ENCODE measurements around the gene RCAN3. TPM values are rescaled to one million over a fixed set of nuclear protein-coding genes. Genes with fewer than 3 reads are reported as not detected.
A peak's percentile ranks its signal among the peaks of the same experiment; 100 is the strongest.
"Not testable (repeated sequence)": the region's sequence is repeated elsewhere in the genome, so short reads cannot be mapped to it uniquely, and the experiment has no call there.

The RCAN3 gene
- total and polyA plus RNA-seq, 4 donors: 0.84 to 4.8 (median 3.1) TPM

GRCh38 chr1:24481101-24481500 is 21.5 kb upstream of the RCAN3 start:
- ATAC-seq (ENCODE audit: low FRiP score) (no peak), DNase-seq (peak in 1 of 2 donors; percentile 59)
- Histone ChIP-seq H3K36me3 (ENCODE audit: control insufficient read depth in 1 of 2, insufficient read depth in 2 of 2, low read length in 1 of 2) (no peaks in the 10 kb centered on the region), H3K4me3 (ENCODE audit: low read length in 2 of 2) (no peak overlapping the region), H3K27me3 (ENCODE audit: control insufficient read depth in 1 of 2, insufficient read depth in 2 of 2, low read length in 1 of 2) (no peaks in the 10 kb centered on the region), H3K4me1 (ENCODE audit: control insufficient read depth in 1 of 2, insufficient read depth in 2 of 2, low read length in 2 of 2) (no peaks in the 10 kb centered on the region), H3K9me3 (ENCODE audit: control insufficient read depth, low read length) (no peaks in the 10 kb centered on the region), H3K27ac (ENCODE audit: low read depth in 1 of 2, low read length in 2 of 2) (no peak overlapping the region)
- intact Hi-C loops (cut with DNase I): no loop called here
- 62 to 63% methylated on average over 2 of the region's 2 CpGs for WGBS, 2 donors

- Histone ChIP-seq H3K4me1 (ENCODE audit: control insufficient read depth in 1 of 2, insufficient read depth in 2 of 2, low read length in 2 of 2) (no peaks in the 10 kb centered on the region), H3K4me3 (ENCODE audit: low read length in 2 of 2) (no peak overlapping the region), H3K36me3 (ENCODE audit: control insufficient read depth in 1 of 2, insufficient read depth in 2 of 2, low read length in 1 of 2) (no peaks in the 10 kb centered on the region), H3K27ac (ENCODE audit: low read depth in 1 of 2, low read length in 2 of 2) (no peak overlapping the region), H3K27me3 (ENCODE audit: control insufficient read depth in 1 of 2, insufficient read depth in 2 of 2, low read length in 1 of 2) (no peaks in the 10 kb centered on the region), H3K9me3 (ENCODE audit: control insufficient read depth, low read length) (no peaks in the 10 kb centered on the region)
- ATAC-seq (ENCODE audit: low FRiP score): no peak
- WGBS, 2 donors: 88 to 89% methylated on average over 16 of the region's 16 CpGs
- no peak for DNase-seq
- intact Hi-C loops (cut with DNase I): no loop called here
Observed at GRCh38 chr1:24481843-24482610, 20.6 kb upstream of the RCAN3 start.

GRCh38 chr1:24483441-24483840 is 19.2 kb upstream of the RCAN3 start:
- Histone ChIP-seq H3K27ac (ENCODE audit: low read depth in 1 of 2, low read length in 2 of 2) (no peak overlapping the region), H3K9me3 (ENCODE audit: control insufficient read depth, low read length) (no peaks in the 10 kb centered on the region), H3K27me3 (ENCODE audit: control insufficient read depth in 1 of 2, insufficient read depth in 2 of 2, low read length in 1 of 2) (no peaks in the 10 kb centered on the region), H3K4me3 (ENCODE audit: low read length in 2 of 2) (no peak overlapping the region), H3K36me3 (ENCODE audit: control insufficient read depth in 1 of 2, insufficient read depth in 2 of 2, low read length in 1 of 2) (no peaks in the 10 kb centered on the region), H3K4me1 (ENCODE audit: control insufficient read depth in 1 of 2, insufficient read depth in 2 of 2, low read length in 2 of 2) (no peaks in the 10 kb centered on the region)
- intact Hi-C loops (cut with DNase I): no loop called here
- DNase-seq (no peak), ATAC-seq (ENCODE audit: low FRiP score) (no peak)
- 85 to 89% methylated on average over 5 of the region's 5 CpGs for WGBS, 2 donors

GRCh38 chr1:24484199-24484598 is 18.4 kb upstream of the RCAN3 start:
- no peaks in the 10 kb centered on the region for H3K27me3 ChIP-seq (ENCODE audit: control insufficient read depth in 1 of 2, insufficient read depth in 2 of 2, low read length in 1 of 2)
- ATAC-seq (ENCODE audit: low FRiP score) (no peak), DNase-seq (no peak)
- intact Hi-C loops (cut with DNase I): no loop called here
- H3K36me3 ChIP-seq (ENCODE audit: control insufficient read depth in 1 of 2, insufficient read depth in 2 of 2, low read length in 1 of 2): no peaks in the 10 kb centered on the region
- H3K27ac ChIP-seq (ENCODE audit: low read depth in 1 of 2, low read length in 2 of 2): no peak overlapping the region
- H3K4me3 ChIP-seq (ENCODE audit: low read length in 2 of 2): no peak overlapping the region
- H3K4me1 ChIP-seq (ENCODE audit: control insufficient read depth in 1 of 2, insufficient read depth in 2 of 2, low read length in 2 of 2): no peaks in the 10 kb centered on the region
- WGBS, 2 donors: 74% methylated on average over 4 of the region's 4 CpGs
- H3K9me3 ChIP-seq (ENCODE audit: control insufficient read depth, low read length): no peaks in the 10 kb centered on the region

GRCh38 chr1:24486331-24487065 is 16.1 kb upstream of the RCAN3 start:
- Histone ChIP-seq H3K4me1 (ENCODE audit: control insufficient read depth in 1 of 2, insufficient read depth in 2 of 2, low read length in 2 of 2) (no peaks in the 10 kb centered on the region), H3K9me3 (ENCODE audit: control insufficient read depth, low read length) (peaks cover 2% of the 10 kb centered on the region), H3K4me3 (ENCODE audit: low read length in 2 of 2) (no peak overlapping the region), H3K36me3 (ENCODE audit: control insufficient read depth in 1 of 2, insufficient read depth in 2 of 2, low read length in 1 of 2) (no peaks in the 10 kb centered on the region), H3K27me3 (ENCODE audit: control insufficient read depth in 1 of 2, insufficient read depth in 2 of 2, low read length in 1 of 2) (no peaks in the 10 kb centered on the region), H3K27ac (ENCODE audit: low read depth in 1 of 2, low read length in 2 of 2) (no peak overlapping the region)
- intact Hi-C loops (cut with DNase I): no loop called here
- 71 to 77% methylated on average over 7 of the region's 7 CpGs for WGBS, 2 donors
- DNase-seq: no peak
- no peak for ATAC-seq (ENCODE audit: low FRiP score)

- H3K4me3 ChIP-seq (ENCODE audit: low read length in 2 of 2): no peak overlapping the region
- peaks cover 2% of the 10 kb centered on the region for H3K9me3 ChIP-seq (ENCODE audit: control insufficient read depth, low read length)
- WGBS, 2 donors: 88 to 91% methylated on average over 9 of the region's 9 CpGs
- H3K4me1 ChIP-seq (ENCODE audit: control insufficient read depth in 1 of 2, insufficient read depth in 2 of 2, low read length in 2 of 2): no peaks in the 10 kb centered on the region
- intact Hi-C loops (cut with DNase I): no loop called here
- no peak for DNase-seq
- ATAC-seq (ENCODE audit: low FRiP score): no peak
- no peaks in the 10 kb centered on the region for H3K36me3 ChIP-seq (ENCODE audit: control insufficient read depth in 1 of 2, insufficient read depth in 2 of 2, low read length in 1 of 2)
- H3K27me3 ChIP-seq (ENCODE audit: control insufficient read depth in 1 of 2, insufficient read depth in 2 of 2, low read length in 1 of 2): no peaks in the 10 kb centered on the region
- no peak overlapping the region for H3K27ac ChIP-seq (ENCODE audit: low read depth in 1 of 2, low read length in 2 of 2)
Observed at GRCh38 chr1:24487455-24487854, 15.2 kb upstream of the RCAN3 start.

GRCh38 chr1:24488159-24488558 is 14.5 kb upstream of the RCAN3 start:
- H3K9me3 ChIP-seq (ENCODE audit: control insufficient read depth, low read length); H3K27ac ChIP-seq (ENCODE audit: low read depth in 1 of 2, low read length in 2 of 2); DNase-seq; ATAC-seq (ENCODE audit: low FRiP score); intact Hi-C loops (cut with DNase I); H3K27me3 ChIP-seq (ENCODE audit: control insufficient read depth in 1 of 2, insufficient read depth in 2 of 2, low read length in 1 of 2); H3K36me3 ChIP-seq (ENCODE audit: control insufficient read depth in 1 of 2, insufficient read depth in 2 of 2, low read length in 1 of 2); H3K4me3 ChIP-seq (ENCODE audit: low read length in 2 of 2); H3K4me1 ChIP-seq (ENCODE audit: control insufficient read depth in 1 of 2, insufficient read depth in 2 of 2, low read length in 2 of 2): not testable (repeated sequence)
- WGBS, 2 donors: 84 to 89% methylated on average over 7 of the region's 7 CpGs

- WGBS, 2 donors: 94 to 97% methylated on average over 13 of the region's 13 CpGs
- Histone ChIP-seq H3K4me3 (ENCODE audit: low read length in 2 of 2) (no peak overlapping the region), H3K36me3 (ENCODE audit: control insufficient read depth in 1 of 2, insufficient read depth in 2 of 2, low read length in 1 of 2) (no peaks in the 10 kb centered on the region), H3K9me3 (ENCODE audit: control insufficient read depth, low read length) (peaks cover 2% of the 10 kb centered on the region), H3K27ac (ENCODE audit: low read depth in 1 of 2, low read length in 2 of 2) (no peak overlapping the region), H3K4me1 (ENCODE audit: control insufficient read depth in 1 of 2, insufficient read depth in 2 of 2, low read length in 2 of 2) (no peaks in the 10 kb centered on the region), H3K27me3 (ENCODE audit: control insufficient read depth in 1 of 2, insufficient read depth in 2 of 2, low read length in 1 of 2) (no peaks in the 10 kb centered on the region)
- intact Hi-C loops (cut with DNase I): no loop called here
- DNase-seq: no peak
- no peak for ATAC-seq (ENCODE audit: low FRiP score)
Observed at GRCh38 chr1:24489674-24490073, 13.0 kb upstream of the RCAN3 start.
